GM18519 (cell line): ENCODE data around the gene TTLL5.

ENCODE experiments used
- ATAC-seq: cut with Tn5 transposase; IDR thresholded peaks from one replicate; pipeline ENCODE4 v1.9.1; 2021; ENCODE audit warnings: mild to moderate bottlenecking, moderate library complexity; ENCODE audit not compliant: unreplicated experiment, low FRiP score

The TTLL5 gene

DNA sequence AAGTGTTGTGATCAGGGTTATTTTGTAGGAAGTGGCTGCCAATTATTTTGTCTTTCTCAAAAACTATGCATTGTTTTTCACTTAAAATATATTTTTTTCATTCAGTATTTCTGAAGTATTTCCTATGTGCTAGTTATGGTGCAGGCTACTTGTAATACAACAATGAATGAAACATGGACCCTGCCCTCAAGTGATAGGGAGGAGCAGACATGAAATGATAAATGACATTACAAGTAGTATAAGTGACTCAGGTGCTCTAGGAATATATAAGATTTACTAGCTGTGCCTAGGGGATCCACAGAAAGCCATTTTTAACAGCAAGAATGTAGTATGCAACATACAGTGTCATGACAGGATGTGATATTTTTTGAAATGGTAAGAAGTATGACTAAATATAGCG, 65.3 kb downstream of the TTLL5 start:
- ATAC-seq, result no peak

DNA sequence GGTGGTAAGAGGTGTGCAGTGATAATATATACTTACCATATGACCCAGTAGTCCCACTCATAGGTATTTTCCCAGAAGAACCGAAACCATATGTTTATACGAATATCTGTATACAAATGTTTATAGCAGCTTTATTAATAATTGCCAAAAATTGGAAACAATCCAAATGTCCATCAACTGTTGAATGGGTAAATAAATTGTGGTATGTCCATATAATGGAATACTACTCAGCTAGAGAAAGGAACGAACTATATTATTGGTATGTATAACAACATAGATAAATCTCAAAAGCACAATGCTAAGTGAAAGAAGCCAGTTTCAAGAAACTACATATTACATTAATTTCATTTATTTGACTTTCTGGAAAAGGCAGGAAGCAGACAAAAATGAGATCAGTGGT, 66.1 kb downstream of the TTLL5 start:
- no peak for ATAC-seq

DNA sequence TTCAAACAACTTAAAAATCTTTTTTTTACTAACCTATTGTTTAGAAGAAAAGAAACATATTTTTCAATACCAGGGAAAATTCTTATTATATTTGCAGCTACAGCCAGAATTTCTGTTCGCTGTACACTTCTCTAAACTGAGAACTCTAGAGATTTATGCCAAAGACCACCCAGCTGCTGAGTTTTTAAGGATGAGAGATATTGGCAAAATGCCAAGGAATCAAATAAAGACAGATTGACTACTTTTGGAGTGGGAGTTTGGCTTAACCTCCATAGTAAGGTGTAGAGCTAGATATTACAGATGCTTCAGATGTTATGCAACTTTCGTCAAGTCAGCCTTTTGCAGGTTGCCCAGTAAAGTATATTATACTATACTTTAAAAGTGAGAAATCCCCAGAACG, 71.8 kb downstream of the TTLL5 start:
- no peak for ATAC-seq

DNA sequence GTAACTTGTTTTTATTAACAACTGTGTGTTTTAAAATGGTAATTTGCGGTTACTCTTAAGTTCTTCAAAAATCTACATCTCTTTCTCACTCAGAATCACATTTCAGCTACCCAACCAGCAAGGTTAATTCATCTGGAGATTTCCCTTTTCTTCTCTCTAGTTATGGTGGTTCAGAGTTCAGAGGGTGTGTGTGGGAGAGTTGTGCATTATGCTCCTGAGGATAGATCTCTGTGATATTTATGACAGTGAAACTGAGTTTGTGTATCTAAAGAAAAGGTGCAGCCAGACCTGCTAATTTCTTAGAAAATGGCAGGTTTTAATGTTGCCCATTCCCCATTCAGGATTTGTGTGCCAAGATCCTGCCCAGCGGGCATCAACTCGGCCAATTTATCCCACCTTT, 73.8 kb downstream of the TTLL5 start:
- ATAC-seq, result no peak

DNA sequence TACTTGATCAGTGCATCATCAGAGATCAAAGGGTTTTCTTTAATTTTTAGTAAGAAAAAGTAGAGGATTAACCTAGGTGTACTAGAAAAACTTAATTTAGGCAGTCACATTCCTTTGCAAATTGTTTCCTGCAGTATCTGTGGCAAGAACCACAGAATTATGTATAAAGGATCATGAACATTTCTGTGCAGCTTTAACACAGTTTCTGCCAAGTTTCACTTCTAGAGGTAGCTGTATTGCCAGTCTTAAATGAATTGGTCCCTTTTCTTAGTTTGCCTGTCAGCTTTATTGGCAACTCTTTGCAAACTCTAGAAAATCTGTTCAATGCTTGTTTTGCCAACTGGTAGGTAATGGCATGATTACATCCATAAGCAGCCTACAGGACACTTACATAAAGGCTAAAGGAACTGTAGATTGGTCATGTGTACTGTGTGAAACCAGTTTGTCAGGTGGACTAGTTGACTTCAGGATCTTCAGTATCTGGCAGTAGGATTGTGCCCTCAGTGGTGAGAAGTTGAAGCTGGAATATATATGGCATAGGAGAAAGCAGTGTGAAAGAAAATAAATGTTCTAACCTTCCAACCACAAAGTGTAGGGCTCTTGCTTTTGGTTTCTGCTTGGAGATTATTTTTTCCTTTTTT, 75.9 kb downstream of the TTLL5 start:
- no peak for ATAC-seq

DNA sequence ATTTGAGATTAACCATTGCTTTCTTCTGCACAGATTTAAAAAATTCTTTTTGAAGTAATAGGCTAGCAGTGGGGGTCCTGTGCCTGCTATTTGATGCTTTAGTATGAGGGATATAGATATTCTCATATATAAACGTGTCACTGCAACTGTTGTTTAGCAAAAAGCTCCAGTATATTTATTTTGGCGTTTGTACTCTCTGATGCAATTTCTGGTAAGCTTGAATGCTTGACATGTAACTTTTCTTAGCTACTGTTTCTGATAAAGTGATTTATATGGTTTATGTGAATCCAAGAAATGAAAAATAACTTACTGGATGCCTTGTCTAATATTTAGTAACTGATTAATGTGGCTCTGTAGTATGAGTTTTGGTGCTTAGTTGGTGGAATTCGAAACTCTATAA, 77.1 kb downstream of the TTLL5 start:
- no peak for ATAC-seq

DNA sequence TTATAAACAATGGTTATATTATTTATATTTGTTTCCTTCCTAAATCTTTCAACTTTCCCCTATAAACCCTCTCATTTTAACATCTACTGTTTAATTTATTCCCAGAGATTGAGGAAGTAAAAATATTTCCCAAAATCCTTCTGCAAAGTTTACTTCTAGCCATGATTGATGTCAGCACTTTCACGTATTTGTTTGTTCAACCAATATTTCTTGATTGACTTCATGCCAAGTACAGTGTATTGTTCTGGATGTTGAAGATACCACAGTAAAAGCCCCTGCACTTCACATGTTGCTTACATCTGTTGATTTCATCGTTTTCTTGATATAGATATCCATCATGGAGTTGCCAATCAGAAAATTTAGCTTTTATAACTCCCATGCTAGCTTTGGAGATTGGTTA, 81.8 kb downstream of the TTLL5 start:
- ATAC-seq, result no peak

DNA sequence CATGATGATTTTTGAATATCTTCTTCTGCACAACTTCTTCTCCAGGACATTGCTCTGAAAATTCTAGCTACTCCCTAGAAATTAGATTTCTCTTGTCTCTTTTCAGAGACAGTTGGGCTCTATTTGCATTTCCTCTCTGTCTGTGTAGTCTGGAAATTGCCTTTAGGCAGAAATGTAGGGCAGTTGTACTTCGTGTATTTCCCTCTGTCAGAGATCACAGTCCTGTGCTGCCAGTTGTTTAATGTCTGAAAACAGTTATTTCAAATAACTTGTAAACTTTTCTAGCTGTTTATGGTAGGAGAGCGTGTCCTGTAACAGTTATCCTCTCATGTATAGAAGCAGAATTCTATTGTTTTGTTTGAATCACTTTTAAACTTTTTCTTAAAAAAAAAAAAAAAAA, 86.9 kb downstream of the TTLL5 start:
- ATAC-seq, result no peak

DNA sequence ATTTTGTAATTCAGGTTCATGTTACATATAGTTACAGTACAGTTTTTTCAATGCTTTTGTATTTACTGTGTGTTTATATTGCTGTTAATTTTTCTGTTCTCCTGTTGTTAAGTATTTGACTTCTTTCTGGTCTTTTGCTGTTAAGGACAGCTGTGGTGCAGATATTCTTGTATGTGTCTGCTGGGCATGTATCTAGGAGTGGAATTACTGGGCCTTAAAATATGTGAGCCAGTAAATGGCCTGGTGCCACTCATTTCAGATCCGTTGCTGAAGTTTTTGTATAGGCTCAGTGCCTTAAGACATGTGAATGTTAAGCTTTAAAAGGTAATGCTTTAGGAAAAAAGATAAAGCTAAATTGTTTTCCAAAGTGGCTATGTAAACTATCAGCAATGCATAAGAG, 87.3 kb downstream of the TTLL5 start:
- ATAC-seq, result no peak

DNA sequence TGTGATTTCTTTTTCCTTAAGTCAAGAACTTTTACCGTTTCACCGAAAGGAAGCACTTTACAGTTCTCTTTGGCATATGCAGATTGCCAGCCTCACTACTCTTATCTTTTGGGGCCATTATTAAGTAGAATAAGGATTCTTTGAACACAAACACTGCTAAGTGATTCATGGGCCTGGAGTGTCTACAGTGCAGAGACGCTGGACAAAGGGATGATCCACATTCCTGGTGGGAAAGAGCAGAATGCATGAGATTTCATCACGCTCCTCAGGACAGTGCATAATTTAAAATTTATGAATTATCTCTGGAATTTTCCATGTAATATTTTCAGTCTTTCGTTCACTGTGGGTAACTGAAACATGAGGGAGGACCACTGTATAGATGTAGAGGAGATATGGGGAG, 90.2 kb downstream of the TTLL5 start:
- ATAC-seq, result no peak

DNA sequence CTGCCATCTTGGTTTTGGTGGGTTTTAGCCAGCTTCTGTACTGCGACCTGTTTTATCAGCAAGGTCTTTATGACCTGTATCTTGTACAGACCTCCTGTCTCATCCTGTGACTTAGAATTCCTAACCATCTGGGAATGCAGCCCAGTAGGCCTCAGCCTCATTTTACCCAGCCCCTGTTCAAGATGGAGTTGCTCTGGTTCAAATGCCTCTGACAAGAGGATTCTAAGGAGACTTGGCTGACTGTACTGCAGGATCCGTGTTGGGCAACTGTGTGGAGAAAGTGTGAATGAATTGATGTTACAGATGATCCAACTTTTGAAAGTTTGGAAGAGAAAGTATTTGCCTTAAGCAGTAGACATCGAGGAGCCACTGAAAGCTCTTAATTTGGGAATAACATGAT, 91.0 kb downstream of the TTLL5 start:
- ATAC-seq, result no peak

DNA sequence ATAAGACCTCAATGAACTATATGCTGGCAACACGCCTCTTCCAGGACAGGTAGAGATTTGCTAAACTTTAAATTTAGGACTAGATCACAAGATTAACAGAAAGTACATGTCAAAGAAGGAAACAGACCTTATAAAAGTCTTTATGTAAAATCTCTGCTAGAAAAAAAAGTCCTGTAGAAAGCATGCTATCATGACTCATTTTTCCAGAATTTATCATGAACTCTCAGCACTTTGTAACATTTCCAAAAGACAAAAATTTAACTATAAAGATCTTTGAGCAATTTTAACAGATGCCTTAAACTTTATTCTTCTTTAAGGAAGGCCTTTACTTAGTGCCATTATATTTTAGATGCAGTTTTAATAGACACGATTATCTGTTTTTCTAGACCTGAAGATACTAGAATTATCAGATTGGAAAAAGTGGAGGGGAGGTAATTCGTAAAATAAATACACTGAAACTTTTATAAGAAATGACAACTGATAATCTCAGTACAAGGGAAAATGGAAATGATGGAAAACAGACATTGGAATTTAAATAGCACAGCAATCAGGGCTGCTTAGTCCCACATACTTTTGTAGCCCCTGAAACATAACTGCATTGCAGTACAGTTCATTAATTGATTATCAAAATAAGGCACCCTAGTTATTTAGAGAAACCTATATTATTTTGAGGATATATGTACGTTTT, 92.0 kb downstream of the TTLL5 start:
- no peak for ATAC-seq

DNA sequence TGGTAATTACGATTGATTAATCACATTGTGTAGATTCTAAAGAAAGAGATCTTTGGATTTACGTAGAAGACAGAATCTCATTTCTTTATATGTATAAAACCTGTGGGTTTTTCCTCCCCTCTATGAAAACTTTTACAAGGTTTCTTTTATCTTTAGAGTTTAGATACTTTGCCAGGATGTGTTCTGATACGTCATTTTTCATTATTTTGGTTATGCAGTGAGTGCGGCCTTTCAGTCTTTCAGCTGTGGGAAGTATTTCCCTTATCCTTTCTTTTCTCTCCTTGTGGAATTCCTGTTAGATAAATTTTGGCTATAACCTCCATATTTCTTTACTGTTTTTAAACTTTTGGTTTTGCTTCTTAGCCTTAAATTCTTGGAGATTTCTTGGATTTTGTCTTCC, 92.7 kb downstream of the TTLL5 start:
- ATAC-seq, result no peak

DNA sequence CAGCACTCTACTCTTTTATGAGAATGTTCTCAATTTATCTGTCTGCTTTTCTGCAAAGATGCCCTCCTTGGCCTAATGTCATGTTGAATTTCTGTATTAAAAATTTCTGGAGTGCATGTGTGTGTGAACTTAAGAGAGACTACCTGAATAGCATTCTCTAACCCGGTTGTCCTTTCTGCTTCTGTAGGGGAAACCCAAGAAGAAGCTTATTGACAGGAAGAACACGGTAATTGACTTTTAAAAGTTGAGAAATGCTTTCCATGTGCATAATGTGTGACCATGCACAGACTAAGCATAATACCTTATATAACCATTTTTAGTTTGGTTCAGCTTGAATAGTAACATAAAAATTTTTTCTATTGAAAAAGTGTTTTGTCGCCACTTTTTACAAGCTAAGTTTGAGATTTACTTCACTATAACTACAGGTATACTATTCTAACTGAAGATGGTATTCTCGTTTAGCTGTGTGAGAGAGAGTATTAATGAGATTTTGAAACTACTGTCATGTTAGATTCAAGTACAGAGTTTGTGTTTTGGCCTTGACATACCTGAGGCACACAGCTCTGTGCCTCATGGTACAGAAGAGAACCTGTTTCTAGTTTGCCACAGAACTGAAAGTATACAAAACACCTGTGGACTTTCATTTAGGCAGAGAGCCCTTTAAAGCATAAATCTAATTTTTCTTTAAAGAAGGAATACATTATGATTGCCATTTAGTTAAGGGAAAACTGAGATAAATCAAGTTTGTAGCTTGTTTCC, 96.8 kb downstream of the TTLL5 start:
- no peak for ATAC-seq

DNA sequence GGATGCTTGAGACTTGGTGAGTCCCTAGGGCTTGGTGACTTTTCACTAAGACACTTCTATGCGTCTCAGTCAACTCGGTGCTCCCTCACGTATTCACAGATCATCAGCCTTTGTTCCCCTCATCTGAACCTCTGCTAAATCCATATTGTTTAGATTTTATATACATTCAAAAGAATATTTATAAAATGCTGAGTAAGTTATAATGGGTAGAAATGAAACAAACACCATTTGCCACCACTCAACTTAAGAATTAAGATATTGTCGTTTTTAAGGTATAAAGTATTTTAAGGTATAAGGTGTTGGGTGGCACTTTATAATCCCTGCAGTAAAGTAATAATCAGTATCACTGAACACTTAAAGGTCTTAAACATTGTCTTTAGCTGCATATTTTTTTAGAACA, 103.0 kb downstream of the TTLL5 start:
- ATAC-seq, result no peak

DNA sequence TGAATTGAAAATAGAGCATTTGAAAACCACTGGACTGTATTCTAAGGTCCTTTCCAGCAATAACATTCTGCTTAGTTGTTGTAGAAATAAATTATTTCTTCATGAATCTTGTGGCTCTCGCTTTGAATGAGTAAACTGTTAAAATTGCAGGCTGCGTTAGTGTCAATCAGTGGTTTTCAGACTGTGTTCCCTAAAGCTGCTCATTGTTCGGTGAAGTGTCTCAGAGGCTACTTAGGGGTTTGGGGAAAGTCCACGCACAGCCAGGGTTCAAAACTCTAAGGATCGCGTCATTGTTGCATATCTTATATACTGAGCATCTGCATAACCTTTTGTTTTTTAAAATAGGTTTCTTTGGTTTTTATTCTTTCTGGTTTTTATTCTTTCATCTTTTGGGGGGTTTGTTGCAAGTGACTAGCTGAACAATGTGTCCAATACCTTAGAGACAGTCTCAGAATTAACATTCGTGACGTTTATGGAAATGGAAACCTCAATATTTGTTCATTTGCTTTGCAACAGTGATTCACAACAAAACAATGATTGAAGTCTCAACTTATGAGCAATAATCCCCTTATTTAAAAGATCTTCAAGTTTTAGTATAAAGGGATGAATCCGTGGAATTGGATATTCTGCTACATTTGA, 108.1 kb downstream of the TTLL5 start:
- no peak for ATAC-seq

DNA sequence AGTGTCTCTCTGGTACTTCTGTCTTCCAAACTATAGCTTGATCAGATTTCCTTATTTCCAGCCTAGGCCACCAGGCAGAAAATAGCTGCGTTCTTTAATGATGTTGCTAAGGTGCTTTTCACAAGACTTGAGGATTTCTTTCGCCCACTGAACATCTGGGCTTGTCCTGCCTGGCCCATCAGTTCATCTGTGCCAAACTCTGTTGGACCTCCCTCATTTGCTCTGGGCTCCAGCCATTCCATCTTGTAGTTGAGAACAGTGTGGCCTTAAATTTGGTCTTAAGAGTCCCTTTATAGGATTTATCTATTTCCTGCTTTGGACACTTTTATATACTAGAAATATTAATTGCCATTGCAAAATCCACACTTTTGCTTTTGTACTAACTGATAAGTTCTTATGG, 109.6 kb downstream of the TTLL5 start:
- no peak for ATAC-seq

DNA sequence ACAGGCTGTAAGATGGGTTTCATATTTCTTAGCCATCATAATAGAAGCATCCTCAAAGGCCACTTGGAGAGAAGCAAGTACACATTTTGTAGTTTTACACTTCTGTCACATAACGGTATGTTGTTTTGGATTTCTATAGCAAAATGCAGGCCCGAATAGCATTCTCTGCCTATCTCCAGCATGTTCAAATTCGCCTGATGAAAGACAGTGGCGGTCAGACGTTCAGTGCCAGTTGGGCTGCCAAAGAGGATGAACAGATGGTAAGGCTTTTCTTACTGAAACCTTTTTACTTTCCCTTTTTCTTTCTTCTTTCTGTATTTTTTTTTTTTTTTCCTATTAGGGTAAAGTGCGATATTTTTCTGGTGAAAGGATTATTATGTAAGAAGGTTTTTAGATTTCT, 110.5 kb downstream of the TTLL5 start:
- no peak for ATAC-seq

DNA sequence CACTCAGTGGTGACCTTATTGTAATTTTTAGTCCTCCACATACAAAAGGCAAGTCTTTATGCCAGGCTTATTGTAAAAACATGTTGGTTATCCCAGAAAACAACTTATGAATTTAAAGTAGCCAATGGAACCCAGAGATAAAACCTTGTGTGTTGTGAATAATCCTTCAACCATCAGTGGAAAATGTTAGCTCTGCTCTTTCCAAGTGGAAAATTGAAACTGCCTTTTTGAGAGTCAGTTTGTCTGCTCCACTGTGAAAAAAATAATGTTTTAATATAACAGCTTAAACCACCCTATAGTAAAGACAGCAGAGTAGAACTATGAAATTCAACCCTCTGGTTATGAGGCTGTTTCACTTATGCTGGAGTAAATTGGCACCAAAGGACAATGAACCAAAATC, 112.0 kb downstream of the TTLL5 start:
- ATAC-seq, result no peak

DNA sequence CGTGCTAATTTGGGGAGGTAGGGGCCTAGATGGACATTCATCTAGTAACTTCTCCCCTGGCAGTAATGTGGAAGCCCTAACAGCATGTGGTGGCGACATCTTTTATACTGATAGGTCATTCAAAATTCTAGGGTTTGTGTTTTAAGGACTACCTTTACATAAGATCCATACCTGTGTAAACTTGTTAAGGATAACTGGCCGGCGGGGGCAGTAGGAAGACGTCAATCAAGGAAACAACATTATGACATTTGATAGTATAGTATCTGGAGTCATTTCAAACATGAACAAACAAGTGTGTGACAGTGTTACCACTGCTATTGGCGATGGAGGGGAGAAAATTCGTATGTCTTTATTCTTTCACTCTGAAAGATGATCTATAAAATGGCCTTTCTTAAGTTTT, 120.0 kb downstream of the TTLL5 start:
- no peak for ATAC-seq

DNA sequence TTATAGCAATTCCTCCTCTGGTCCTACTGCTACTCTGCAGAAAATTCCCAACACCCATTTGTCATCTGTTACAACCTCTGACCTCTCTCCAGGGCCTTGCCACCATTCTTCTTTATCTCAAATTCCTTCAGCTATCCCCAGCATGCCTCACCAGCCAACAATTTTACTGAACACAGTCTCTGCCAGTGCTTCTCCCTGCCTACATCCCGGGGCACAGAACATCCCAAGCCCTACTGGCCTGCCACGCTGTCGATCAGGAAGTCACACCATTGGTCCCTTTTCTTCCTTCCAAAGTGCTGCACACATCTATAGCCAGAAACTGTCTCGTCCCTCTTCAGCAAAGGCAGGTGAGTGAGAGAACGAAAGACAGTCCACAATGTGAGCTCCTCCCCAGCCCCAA, 122.1 kb downstream of the TTLL5 start:
- ATAC-seq, result no peak
